ENCODE results near the gene TRIM33.

DNA sequence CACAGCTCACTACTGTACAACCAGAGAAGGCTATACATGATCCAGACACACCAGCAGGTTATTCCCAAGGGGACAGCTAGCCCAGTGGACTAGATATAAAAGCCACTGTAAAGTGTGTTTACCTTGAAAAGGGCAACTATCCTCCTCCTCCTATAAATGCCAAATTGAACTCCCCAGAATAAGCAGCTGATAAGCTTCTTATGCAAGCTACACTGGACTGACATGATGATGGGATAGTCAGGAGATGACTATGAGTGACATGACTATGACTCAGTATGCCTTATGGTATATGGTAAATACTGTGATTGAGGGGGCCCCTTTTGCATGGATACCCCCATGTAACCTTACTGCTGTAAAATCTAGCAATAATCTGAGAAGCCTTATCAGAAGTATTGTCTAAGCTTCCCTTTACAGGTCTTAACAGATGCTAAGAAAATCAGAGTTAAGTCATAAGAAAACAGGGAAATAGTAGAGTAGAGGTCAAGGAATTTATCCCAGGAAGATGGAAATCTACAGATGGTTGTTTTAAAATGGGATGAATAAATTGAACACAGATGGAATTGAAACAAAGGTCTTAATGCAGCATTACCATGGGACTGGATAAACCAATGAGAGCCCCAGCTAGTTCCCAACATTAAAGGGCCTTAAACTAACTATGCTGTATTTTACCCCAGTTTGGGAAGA is 55.8 kb downstream of the TRIM33 start:
- TF ChIP-seq SPI1 (IDR thresholded peaks at IDR 0.05; ENCODE audit: borderline replicate concordance, low read depth) (no peak), POLR2AphosphoS5 (IDR thresholded peaks at IDR 0.05; ENCODE audit: low read depth) (no peak)
- TF ChIP-seq, protein P1, sequence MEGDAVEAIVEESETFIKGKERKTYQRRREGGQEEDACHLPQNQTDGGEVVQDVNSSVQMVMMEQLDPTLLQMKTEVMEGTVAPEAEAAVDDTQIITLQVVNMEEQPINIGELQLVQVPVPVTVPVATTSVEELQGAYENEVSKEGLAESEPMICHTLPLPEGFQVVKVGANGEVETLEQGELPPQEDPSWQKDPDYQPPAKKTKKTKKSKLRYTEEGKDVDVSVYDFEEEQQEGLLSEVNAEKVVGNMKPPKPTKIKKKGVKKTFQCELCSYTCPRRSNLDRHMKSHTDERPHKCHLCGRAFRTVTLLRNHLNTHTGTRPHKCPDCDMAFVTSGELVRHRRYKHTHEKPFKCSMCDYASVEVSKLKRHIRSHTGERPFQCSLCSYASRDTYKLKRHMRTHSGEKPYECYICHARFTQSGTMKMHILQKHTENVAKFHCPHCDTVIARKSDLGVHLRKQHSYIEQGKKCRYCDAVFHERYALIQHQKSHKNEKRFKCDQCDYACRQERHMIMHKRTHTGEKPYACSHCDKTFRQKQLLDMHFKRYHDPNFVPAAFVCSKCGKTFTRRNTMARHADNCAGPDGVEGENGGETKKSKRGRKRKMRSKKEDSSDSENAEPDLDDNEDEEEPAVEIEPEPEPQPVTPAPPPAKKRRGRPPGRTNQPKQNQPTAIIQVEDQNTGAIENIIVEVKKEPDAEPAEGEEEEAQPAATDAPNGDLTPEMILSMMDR (IDR thresholded peaks at IDR 0.05; ENCODE audit: insufficient read depth, low read length), result no peak

All from HL-60 (cell line).